A673 (cell line): ENCODE measurements around the gene KYAT1.

ENCODE experiments used
- CTCF ChIP-seq: fragments of 300-800, 200-600 bp; sonication (generic); conservative IDR thresholded peaks from 2 replicates; pipeline ENCODE4 v1.5.1; 2017; ENCODE audit warnings: low read depth, mild to moderate bottlenecking, antibody characterized with exemption, low read length, moderate library complexity, mixed read lengths
- EZH2 ChIP-seq: fragments of 200-600 bp; sonication (generic); IDR thresholded peaks from 2 replicates; pipeline ENCODE4 v1.6.1; 2017; ENCODE audit warnings: borderline replicate concordance, low read depth, mild to moderate bottlenecking, mixed read lengths, antibody characterized with exemption, low read length; ENCODE audit not compliant: poor library complexity, severe bottlenecking

- no peak for TF ChIP-seq CTCF
- no peak for TF ChIP-seq EZH2
These were observed 47.8 kb upstream of the KYAT1 start for GRCh38 chr9:128929560-128929959.
